Neural progenitor cell (in vitro differentiated cells): ENCODE results near the gene RASA4B.

Experiments used
- CTCF ChIP-seq: fragments of 200-600 bp; sonication (generic); IDR thresholded peaks from 2 replicates; pipeline ENCODE4 v1.5.1; 2017; ENCODE audit warnings: antibody characterized with exemption, mild to moderate bottlenecking
- EZH2 ChIP-seq: fragments of 200-600 bp; sonication (generic); IDR thresholded peaks from 2 replicates; pipeline ENCODE4 v1.6.1; 2017; ENCODE audit warnings: antibody characterized with exemption, mild to moderate bottlenecking, moderate library complexity
- EZH2phosphoT487 ChIP-seq: fragments of 200-600 bp; sonication (generic); IDR thresholded peaks from 2 replicates; pipeline ENCODE4 v1.6.1; 2017; ENCODE audit warnings: antibody characterized with exemption

DNA sequence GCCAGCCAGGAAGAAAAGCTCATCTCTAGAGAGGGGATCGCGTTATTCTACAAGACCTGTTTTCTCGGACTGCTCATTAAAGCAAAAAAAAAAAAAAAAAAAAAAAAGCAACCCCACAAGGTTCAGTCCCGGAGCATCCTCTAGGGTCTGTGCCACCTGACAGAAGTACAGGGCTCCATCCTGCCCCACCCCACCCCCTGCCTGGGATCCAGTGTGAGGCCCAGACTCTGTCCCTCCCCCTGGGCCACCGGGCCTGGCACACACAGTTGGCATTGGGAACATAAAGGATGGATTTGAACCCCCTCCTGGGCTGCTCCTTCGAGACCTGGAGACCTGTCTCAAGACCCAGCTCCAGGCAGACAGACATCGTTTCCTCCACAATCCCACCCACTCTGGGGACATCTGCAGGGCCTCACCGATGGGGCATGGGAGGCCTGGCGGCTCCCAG is 83.5 kb downstream of the RASA4B start:
- no peak for TF ChIP-seq CTCF
- no peak for TF ChIP-seq EZH2phosphoT487
- TF ChIP-seq EZH2: no peak
